Dendritic cell treated with granulocyte-macrophage colony-stimulating factor and Interleukin-4, amounts not matched to agents 40 ng/mL and 50 ng/mL, for 4 days (primary cell): ENCODE measurements around the gene TVP23C.
A peak's percentile ranks its signal among the peaks of the same experiment; 100 is the strongest.
"Not testable (repeated sequence)": the region's sequence is repeated elsewhere in the genome, so short reads cannot be mapped to it uniquely, and the experiment has no call there.

Experiments used
- H3K27ac Mint-ChIP-seq: one replicate; pipeline ENCODE4 v1.8.0; 2022; ENCODE audit warnings: mild to moderate bottlenecking, mixed read lengths
- H3K27me3 Mint-ChIP-seq: one replicate; pipeline ENCODE4 v1.8.0; 2022; ENCODE audit warnings: mild to moderate bottlenecking, mixed read lengths
- H3K36me3 Mint-ChIP-seq: one replicate; pipeline ENCODE4 v1.8.0; 2022; ENCODE audit warnings: low read depth, mixed read lengths
- H3K4me1 Mint-ChIP-seq: one replicate; pipeline ENCODE4 v1.8.0; 2022; ENCODE audit warnings: low read depth, mixed read lengths
- H3K4me3 Mint-ChIP-seq: one replicate; pipeline ENCODE4 v1.8.0; 2022; ENCODE audit warnings: mild to moderate bottlenecking, moderate library complexity, mixed read lengths
- H3K9me3 Mint-ChIP-seq: one replicate; pipeline ENCODE4 v1.8.0; 2022; ENCODE audit warnings: mixed read lengths
- intact Hi-C: fragments of 100-400 bp; cut with micrococcal nuclease; formaldehyde crosslinking; loops from one replicate; pipeline ENCODE4 v1.15.0; 2022

TVP23C gene

GRCh38 chr17:15512071-15512709, 51.1 kb downstream of the TVP23C start:
- H3K27me3 Mint-ChIP-seq: no peaks in the 10 kb centered on the region
- peaks cover 7% of the 10 kb centered on the region for H3K4me1 Mint-ChIP-seq
- no peak overlapping the region for H3K4me3 Mint-ChIP-seq
- H3K9me3 Mint-ChIP-seq: no peaks in the 10 kb centered on the region
- intact Hi-C loops: no loop called here
- H3K27ac Mint-ChIP-seq: no peak overlapping the region
- H3K36me3 Mint-ChIP-seq: peaks cover 11% of the 10 kb centered on the region

GRCh38 chr17:15511142-15511541, 52.1 kb downstream of the TVP23C start:
- Mint-ChIP-seq H3K27ac (no peak overlapping the region), H3K27me3 (no peaks in the 10 kb centered on the region), H3K9me3 (no peaks in the 10 kb centered on the region), H3K4me1 (peaks cover 7% of the 10 kb centered on the region), H3K36me3 (peaks cover 14% of the 10 kb centered on the region), H3K4me3 (no peak overlapping the region)
- intact Hi-C loops: no loop called here

GRCh38 chr17:15510361-15510760, 52.9 kb downstream of the TVP23C start:
- H3K9me3 Mint-ChIP-seq: no peaks in the 10 kb centered on the region
- no peak overlapping the region for H3K27ac Mint-ChIP-seq
- peaks cover 7% of the 10 kb centered on the region for H3K4me1 Mint-ChIP-seq
- no peak overlapping the region for H3K4me3 Mint-ChIP-seq
- no peaks in the 10 kb centered on the region for H3K27me3 Mint-ChIP-seq
- intact Hi-C loops: no loop called here
- peaks cover 7% of the 10 kb centered on the region for H3K36me3 Mint-ChIP-seq

GRCh38 chr17:15509095-15509494, 54.2 kb downstream of the TVP23C start:
- no peaks in the 10 kb centered on the region for H3K27me3 Mint-ChIP-seq
- no peak overlapping the region for H3K4me3 Mint-ChIP-seq
- no peak overlapping the region for H3K27ac Mint-ChIP-seq
- peaks cover 7% of the 10 kb centered on the region for H3K4me1 Mint-ChIP-seq
- intact Hi-C loops: no loop called here
- no peaks in the 10 kb centered on the region for H3K9me3 Mint-ChIP-seq
- peaks cover 6% of the 10 kb centered on the region for H3K36me3 Mint-ChIP-seq

- Mint-ChIP-seq H3K9me3 (no peaks in the 10 kb centered on the region), H3K27me3 (no peaks in the 10 kb centered on the region), H3K4me3 (no peak overlapping the region), H3K27ac (no peak overlapping the region), H3K36me3 (peaks cover 6% of the 10 kb centered on the region), H3K4me1 (peaks cover 7% of the 10 kb centered on the region)
- intact Hi-C loops: no loop called here
Observed at GRCh38 chr17:15508466-15508865, 54.8 kb downstream of the TVP23C start.

GRCh38 chr17:15507896-15508295, 55.4 kb downstream of the TVP23C start:
- Mint-ChIP-seq H3K9me3 (no peaks in the 10 kb centered on the region), H3K27me3 (no peaks in the 10 kb centered on the region), H3K4me1 (peaks cover 8% of the 10 kb centered on the region), H3K36me3 (peaks cover 6% of the 10 kb centered on the region), H3K4me3 (no peak overlapping the region), H3K27ac (no peak overlapping the region)
- intact Hi-C loops: no loop called here

- H3K4me3 Mint-ChIP-seq: no peak overlapping the region
- H3K36me3 Mint-ChIP-seq: peaks cover 6% of the 10 kb centered on the region
- intact Hi-C loops: no loop called here
- H3K4me1 Mint-ChIP-seq: peaks cover 13% of the 10 kb centered on the region
- H3K27ac Mint-ChIP-seq: no peak overlapping the region
- peaks cover 3% of the 10 kb centered on the region for H3K27me3 Mint-ChIP-seq
- no peaks in the 10 kb centered on the region for H3K9me3 Mint-ChIP-seq
Observed at GRCh38 chr17:15507001-15507400, 56.3 kb downstream of the TVP23C start.

- H3K27me3 Mint-ChIP-seq, H3K4me3 Mint-ChIP-seq, H3K9me3 Mint-ChIP-seq, intact Hi-C loops, H3K27ac Mint-ChIP-seq, H3K36me3 Mint-ChIP-seq: not testable (repeated sequence)
- peaks cover 13% of the 10 kb centered on the region for H3K4me1 Mint-ChIP-seq
Observed at GRCh38 chr17:15505708-15506107, 57.6 kb downstream of the TVP23C start.

GRCh38 chr17:15503731-15504130, 59.6 kb downstream of the TVP23C start:
- intact Hi-C loops: loop anchor here (2.0 kb wide), 2 partner anchors 243 to 271 kb away; no protein-coding TSS in a partner anchor
- H3K27me3 Mint-ChIP-seq: peaks cover 3% of the 10 kb centered on the region
- H3K9me3 Mint-ChIP-seq: no peaks in the 10 kb centered on the region
- peaks cover 6% of the 10 kb centered on the region for H3K36me3 Mint-ChIP-seq
- peaks cover 7% of the 10 kb centered on the region for H3K4me1 Mint-ChIP-seq
- H3K4me3 Mint-ChIP-seq: no peak overlapping the region
- H3K27ac Mint-ChIP-seq: no peak overlapping the region

- H3K27ac Mint-ChIP-seq: peak overlapping the region; percentile 17
- H3K9me3 Mint-ChIP-seq: no peaks in the 10 kb centered on the region
- H3K36me3 Mint-ChIP-seq: peaks cover 6% of the 10 kb centered on the region
- intact Hi-C loops: loop anchor here (2.0 kb wide), 2 partner anchors 242 to 270 kb away; no protein-coding TSS in a partner anchor
- peaks cover 3% of the 10 kb centered on the region for H3K27me3 Mint-ChIP-seq
- H3K4me3 Mint-ChIP-seq: peak overlapping the region; percentile 11
- peaks cover 7% of the 10 kb centered on the region for H3K4me1 Mint-ChIP-seq
Observed at GRCh38 chr17:15502369-15503112, 60.7 kb downstream of the TVP23C start.

- peaks cover 6% of the 10 kb centered on the region for H3K36me3 Mint-ChIP-seq
Observed at GRCh38 chr17:15501793-15502192, 61.5 kb downstream of the TVP23C start.

GRCh38 chr17:15501282-15501681, 62.0 kb downstream of the TVP23C start:
- intact Hi-C loops: no loop called here
- Mint-ChIP-seq H3K27ac (no peak overlapping the region), H3K4me3 (no peak overlapping the region), H3K36me3 (peaks cover under 1% of the 10 kb centered on the region), H3K9me3 (no peaks in the 10 kb centered on the region), H3K27me3 (peaks cover 3% of the 10 kb centered on the region), H3K4me1 (peaks cover 7% of the 10 kb centered on the region)

More at GRCh38 chr17:15501793-15502192, 61.5 kb downstream of the TVP23C start:
- no peaks in the 10 kb centered on the region for H3K9me3 Mint-ChIP-seq
- intact Hi-C loops: loop anchor here (2.0 kb wide), 2 partner anchors 241 to 269 kb away; no protein-coding TSS in a partner anchor
- H3K27ac Mint-ChIP-seq: no peak overlapping the region
- H3K27me3 Mint-ChIP-seq: peaks cover 3% of the 10 kb centered on the region
- H3K4me1 Mint-ChIP-seq: peaks cover 7% of the 10 kb centered on the region
- H3K4me3 Mint-ChIP-seq: no peak overlapping the region

- H3K27me3 Mint-ChIP-seq: peaks cover 3% of the 10 kb centered on the region
- intact Hi-C loops: no loop called here
- H3K4me1 Mint-ChIP-seq: peaks cover 12% of the 10 kb centered on the region
- no peaks in the 10 kb centered on the region for H3K9me3 Mint-ChIP-seq
- no peak overlapping the region for H3K4me3 Mint-ChIP-seq
- no peaks in the 10 kb centered on the region for H3K36me3 Mint-ChIP-seq
- H3K27ac Mint-ChIP-seq: no peak overlapping the region
Observed at GRCh38 chr17:15498107-15498506, 65.2 kb downstream of the TVP23C start.
